Stimulated activated CD4-positive, alpha-beta T cell treated with anti-CD3 and anti-CD28 coated beads, Interleukin-15, amount 100 ng/mL, for 1 hour (primary cell): ENCODE measurements around the gene PEX11B.

Experiments used
- DNase-seq, 2 donors: peaks; one replicate each; pipeline ENCODE4 v3.0.0-alpha.2; 2020; ENCODE audit warnings: low read depth in 1 of 2, low spot score in 1 of 2

Gene PEX11B

GRCh38 chr1:145908653-145909052, 9.9 kb downstream of the PEX11B start:
- DNase-seq, result no peak

GRCh38 chr1:145906954-145907753, 11.4 kb downstream of the PEX11B start:
- DNase-seq, result no peak

DNA sequence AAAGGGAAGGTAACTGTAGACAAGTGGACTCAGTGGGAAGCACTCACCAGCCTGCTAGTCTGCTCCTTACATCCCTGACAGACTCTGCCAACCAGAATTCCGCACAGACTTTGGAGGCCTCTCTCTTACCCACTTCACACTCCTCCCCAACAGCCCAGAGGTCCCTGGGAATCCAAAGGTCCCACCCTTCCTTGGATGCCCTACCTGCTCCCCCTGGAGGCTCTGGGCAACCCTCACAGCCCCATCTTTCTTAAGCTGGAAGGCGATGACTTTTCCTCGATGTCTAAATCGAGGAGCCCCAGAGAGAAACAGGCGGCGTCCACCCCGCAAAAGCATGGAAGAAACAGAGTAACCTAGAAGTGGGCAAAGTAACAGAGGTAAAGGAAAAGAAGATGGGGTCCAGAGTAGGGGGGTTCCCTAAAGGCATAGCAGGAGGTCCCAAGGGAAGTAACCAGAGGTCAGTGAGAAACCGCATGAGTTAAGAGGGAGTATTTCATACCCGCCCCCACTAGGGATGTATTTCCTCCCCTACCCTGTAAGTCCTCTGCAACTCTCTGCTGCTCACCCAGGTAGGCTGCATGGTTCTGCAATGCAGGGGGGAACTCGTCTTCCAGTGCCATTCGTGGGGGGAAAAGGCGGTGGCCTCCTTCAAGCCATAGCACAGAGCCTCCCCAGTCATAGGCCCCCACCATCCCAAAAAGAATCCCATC, 17.1 kb downstream of the PEX11B start:
- DNase-seq, result no peak

GRCh38 chr1:145898756-145899155, 19.8 kb downstream of the PEX11B start:
- DNase-seq, result no peak

GRCh38 chr1:145897969-145898368, 20.5 kb downstream of the PEX11B start:
- no peak for DNase-seq

DNA sequence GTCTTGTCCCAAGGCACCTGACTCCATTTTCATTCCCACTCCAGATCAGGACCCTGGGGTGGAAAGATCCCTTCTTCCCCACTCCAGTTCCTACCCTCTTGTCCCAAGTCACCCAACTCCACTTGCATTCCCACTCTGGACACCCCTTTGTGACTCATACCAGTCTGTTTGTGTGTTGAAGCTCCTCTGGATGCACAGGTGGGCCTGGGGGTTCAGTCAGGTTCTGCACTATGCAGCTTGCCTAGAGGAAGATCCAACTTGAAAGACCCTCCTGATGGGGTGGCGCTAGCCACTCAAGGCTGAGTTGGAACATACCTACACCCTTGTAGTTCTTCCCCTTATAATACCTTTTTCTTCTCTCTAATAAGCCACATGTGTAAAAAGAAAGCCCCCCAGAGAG, 23.0 kb downstream of the PEX11B start:
- no peak for DNase-seq

DNA sequence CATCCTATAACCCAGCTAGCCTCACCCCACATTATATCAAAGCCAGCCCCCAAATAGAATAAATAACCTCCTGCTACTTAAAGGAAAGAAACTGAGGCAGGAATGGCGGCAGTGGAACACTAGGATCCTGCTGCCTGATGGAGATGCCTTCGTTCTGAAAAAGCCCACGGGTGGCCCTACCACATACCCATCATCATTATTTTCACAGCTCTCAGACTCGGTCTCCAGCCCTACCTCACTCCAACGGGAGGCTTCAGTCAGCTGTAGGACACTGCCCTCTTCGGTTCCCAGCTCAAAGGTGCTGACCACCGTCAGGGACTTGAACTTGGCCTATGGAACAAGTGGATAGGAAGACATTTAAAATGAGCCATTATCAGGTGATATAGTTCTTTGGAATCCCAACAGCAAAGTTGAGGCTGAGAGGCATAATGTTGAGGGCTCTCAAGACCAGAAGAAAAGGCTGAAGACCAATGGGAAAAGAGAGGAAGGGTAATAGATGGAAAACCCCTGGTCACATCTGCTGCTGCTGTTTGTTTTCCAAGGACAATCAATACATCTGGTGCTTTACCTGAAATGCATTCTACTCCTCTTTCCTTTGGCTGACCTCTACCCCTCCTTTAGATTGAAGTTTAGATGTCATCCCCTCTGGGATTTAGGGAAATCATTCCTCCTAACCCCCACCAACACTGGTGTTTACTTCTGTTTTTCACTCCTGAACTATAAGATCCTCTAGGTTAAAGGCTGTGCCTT, 25.0 kb downstream of the PEX11B start:
- no peak for DNase-seq

DNA sequence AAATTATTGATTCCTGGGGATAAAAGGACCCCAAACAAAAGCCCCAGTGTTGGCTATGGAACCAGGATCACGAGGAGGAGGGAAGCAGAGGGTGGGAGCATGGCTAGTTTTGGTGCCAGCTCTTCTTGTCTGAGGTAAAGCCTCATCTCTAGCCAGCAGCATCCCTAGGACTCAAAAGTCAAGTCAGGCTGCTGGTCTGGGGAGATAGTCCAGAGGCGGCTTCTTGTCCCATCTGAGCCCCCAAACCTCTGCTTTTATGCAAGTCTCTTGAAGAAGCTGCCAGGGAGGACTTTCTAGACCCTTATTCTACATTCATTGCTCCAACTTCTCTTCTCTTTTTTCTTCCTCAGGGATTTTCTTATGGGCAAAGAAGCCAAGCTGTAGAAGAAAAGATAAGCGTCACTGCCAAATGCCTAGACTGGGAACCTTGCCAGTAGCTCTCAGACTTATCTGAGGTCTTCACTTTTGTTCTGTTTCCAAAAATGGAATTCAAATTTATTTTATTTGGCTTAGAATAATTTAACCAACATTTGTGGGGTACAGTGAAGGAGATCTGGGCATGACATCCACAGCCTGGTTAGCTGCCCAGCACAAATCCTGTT, 25.9 kb downstream of the PEX11B start:
- DNase-seq, result no peak

- DNase-seq, result peak; percentile 24 to 34
Observed at GRCh38 chr1:145891587-145892485, 26.7 kb downstream of the PEX11B start.

DNA sequence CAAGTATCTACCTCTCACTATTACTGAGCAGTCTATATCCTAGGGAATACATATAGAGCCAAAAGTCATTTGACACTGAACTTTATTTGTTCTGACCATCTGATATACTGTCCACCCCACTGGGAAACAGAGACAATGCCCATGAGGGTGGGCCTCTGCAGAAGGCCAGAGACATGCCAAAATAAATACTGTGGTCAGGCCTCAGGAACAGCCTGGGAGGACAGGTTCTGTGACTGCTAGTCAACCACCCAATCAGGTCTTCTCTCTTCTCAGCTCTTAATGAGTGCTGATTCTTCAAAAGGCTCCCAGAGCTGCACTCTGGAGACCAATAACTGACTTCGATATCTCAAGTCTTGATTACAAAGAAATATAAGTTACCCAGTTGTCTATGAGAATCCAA, 27.4 kb downstream of the PEX11B start:
- no peak for DNase-seq

DNA sequence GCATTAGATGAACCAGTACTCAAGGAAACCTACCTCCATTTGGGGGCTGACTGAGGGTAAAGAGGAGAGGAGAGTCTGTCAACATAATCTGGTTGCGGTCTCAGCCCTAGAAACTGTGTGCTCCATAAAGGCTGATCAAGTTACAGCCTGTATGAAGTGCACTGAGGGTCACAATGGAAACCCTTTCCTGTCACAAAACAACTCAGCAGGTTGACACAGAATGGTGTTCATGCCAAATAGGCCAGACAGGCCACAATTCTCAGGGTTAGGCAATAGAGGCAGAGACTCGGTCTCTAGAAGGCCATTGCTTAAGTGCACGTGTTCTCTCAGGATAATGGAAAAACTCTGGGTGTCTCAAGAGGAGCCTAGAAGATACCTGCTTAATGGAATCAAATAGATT, 28.8 kb downstream of the PEX11B start:
- no peak for DNase-seq

GRCh38 chr1:145887631-145888030, 30.9 kb downstream of the PEX11B start:
- DNase-seq, result no peak

- DNase-seq, result no peak
Observed at GRCh38 chr1:145886816-145887215, 31.7 kb downstream of the PEX11B start.

GRCh38 chr1:145886390-145886789, 32.1 kb downstream of the PEX11B start:
- DNase-seq, result no peak

- peak; percentile 63 to 82 for DNase-seq
Observed at GRCh38 chr1:145885738-145886287, 32.7 kb downstream of the PEX11B start, which contains the start of gene ANKRD35. Gene ANKRD35, minus strand, starts transcription at chr1:145885866. Its CDS starts 108 bp downstream, at chr1:145885758.

GRCh38 chr1:145884675-145885074, 33.8 kb downstream of the PEX11B start:
- DNase-seq, result no peak

DNA sequence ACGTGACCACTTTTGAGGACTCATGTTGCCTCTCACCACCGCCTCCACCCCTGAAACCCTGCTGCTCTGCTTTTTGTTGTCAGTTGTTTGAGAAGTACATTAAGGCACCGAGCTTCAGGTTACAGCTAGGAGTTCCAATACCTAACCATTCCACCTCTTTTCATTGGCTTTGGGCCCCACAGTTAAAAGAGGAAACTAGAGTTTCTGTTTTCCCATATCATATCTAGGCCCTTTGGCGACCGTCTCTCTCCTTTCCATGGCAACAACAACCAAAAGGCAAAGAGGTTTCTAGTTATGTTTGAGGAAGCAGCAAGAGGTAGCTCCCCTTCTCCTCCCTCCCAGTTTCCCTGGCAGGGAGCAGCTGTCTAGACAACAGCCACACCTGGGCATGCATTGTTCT, 38.7 kb downstream of the PEX11B start:
- no peak for DNase-seq

DNA sequence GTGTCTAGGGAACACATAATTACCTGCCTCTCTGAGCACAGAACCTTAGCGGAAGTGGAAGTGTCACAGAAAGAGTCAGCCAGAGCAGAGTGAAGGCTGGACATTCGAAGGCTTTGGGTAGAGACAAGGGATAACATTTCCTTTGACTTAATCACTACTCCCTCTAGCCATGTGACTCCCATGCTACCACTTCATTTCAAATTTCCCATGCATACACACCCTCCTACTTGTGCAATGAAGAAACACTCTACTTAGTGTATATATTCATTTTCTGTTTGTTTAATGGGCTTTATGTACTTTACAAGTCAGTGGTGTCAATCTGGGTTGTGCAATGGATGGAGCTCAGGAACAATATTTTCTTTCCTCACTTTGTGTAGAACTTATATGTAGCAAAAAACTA, 39.8 kb downstream of the PEX11B start:
- no peak for DNase-seq

DNA sequence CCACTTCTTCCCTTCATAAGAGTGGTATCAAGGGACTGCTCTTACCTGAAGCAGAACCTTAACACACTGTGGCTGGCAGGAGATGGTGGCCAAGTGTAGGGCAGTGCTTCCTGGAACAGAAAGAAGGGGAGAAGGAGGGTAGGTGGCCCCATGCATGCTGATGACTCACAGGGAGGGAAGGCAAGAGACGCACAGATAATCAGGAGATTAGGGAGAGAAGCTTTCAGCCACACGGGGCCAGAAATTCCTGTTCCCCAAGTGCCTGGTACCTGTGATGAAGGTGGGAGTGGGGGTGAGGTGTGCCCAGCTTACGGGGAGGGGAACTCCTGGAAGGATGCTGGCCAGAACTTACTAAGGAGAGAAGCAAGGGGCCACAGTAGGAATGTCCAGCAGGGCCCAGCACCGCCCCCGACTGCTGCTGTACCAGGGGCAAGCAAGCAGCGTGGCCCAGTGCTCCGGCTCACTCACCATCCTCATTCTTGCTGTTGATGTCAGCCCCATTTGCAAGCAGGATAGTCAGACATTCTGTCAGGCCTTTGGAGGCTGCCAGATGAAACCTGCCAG, 40.5 kb downstream of the PEX11B start:
- DNase-seq, result no peak

GRCh38 chr1:145874646-145875045, 43.9 kb downstream of the PEX11B start:
- no peak for DNase-seq
